PC-9 (cell line): ENCODE results near the gene OSBPL2. TPM values are rescaled to one million over a fixed set of nuclear protein-coding genes. Genes with fewer than 3 reads are reported as not detected.

Experiments
- BruUV-seq: library from RNA; stranded (reverse); fragments of 400-500 nt; replicated peaks from 2 replicates; lab custom pipeline; 2021; lab: Mats Ljungman, UMichigan
- CTCF ChIA-PET: fragments of 300-600 bp; sonication (Branson Sonifier 250); formaldehyde crosslinking; loops from one replicate; lab custom pipeline; 2022; ENCODE audit warnings: antibody characterized with exemption; lab: Charles Lee
- POLR2A ChIA-PET: fragments of 300-600 bp; sonication (Branson Sonifier 250); formaldehyde crosslinking; loops from one replicate; lab custom pipeline; 2022; ENCODE audit warnings: antibody characterized with exemption; ENCODE audit not compliant: unreplicated experiment; lab: Charles Lee
- DNase-seq, 2 experiments: peaks; one replicate each; pipeline versions ENCODE4 v3.0.0 to v3.0.0-alpha.2; 2015 to 2022; ENCODE audit warnings: mixed read lengths in 1 of 2
- H2AFZ ChIP-seq: fragments of 200-600 bp; sonication (generic); 2 replicates; pipeline ENCODE4 v1.8.1; 2017; ENCODE audit warnings: antibody characterized with exemption
- H3F3A ChIP-seq: fragments of 200-600 bp; sonication (generic); 2 replicates; pipeline ENCODE4 v1.8.1; 2017; ENCODE audit warnings: antibody characterized with exemption, mild to moderate bottlenecking, low read depth; ENCODE audit not compliant: insufficient read depth
- H3K27ac ChIP-seq: fragments of 200-600 bp; sonication (generic); 2 replicates; pipeline ENCODE4 v1.6.1; 2016; ENCODE audit warnings: mixed run types
- H3K27me3 ChIP-seq: fragments of 200-600 bp; sonication (generic); 2 replicates; pipeline ENCODE4 v1.6.1; 2016; ENCODE audit warnings: low read depth, mixed run types; ENCODE audit not compliant: insufficient read depth
- H3K36me3 ChIP-seq: fragments of 200-600 bp; sonication (generic); 2 replicates; pipeline ENCODE4 v1.6.1; 2016; ENCODE audit warnings: low read depth, mixed run types
- H3K4me1 ChIP-seq: fragments of 200-600 bp; sonication (generic); replicated peaks from 2 replicates; pipeline ENCODE4 v1.6.1; 2016; ENCODE audit warnings: mixed run types; ENCODE audit not compliant: insufficient read depth
- H3K4me2 ChIP-seq: fragments of 200-600 bp; sonication (generic); 2 replicates; pipeline ENCODE4 v1.6.1; 2017; ENCODE audit warnings: mixed run types
- H3K4me3 ChIP-seq: fragments of 200-600 bp; sonication (generic); 2 replicates; pipeline ENCODE4 v1.6.1; 2016; ENCODE audit warnings: mixed run types
- H3K79me2 ChIP-seq: fragments of 200-600 bp; sonication (generic); 2 replicates; pipeline ENCODE4 v1.6.1; 2017; ENCODE audit warnings: low read depth, mixed run types
- H3K9me2 ChIP-seq: fragments of 200-600 bp; sonication (generic); 2 replicates; pipeline ENCODE4 v1.8.1; 2017; ENCODE audit warnings: mild to moderate bottlenecking; ENCODE audit not compliant: insufficient read depth
- H3K9me3 ChIP-seq: fragments of 200-600 bp; sonication (generic); 2 replicates; pipeline ENCODE4 v1.8.1; 2016; ENCODE audit warnings: low read depth; ENCODE audit not compliant: insufficient read depth
- H4K20me1 ChIP-seq: fragments of 200-600 bp; sonication (generic); 2 replicates; pipeline ENCODE4 v1.8.1; 2017; ENCODE audit not compliant: insufficient read depth
- CTCF ChIP-seq: fragments of 200-600 bp; sonication (generic); conservative IDR thresholded peaks from 2 replicates; pipeline ENCODE4 v1.6.1; 2017; ENCODE audit warnings: mixed run types, antibody characterized with exemption, mild to moderate bottlenecking, moderate library complexity
- EZH2 ChIP-seq: fragments of 200-600 bp; sonication (generic); IDR thresholded peaks from 2 replicates; pipeline ENCODE4 v1.8.0; 2017; ENCODE audit warnings: antibody characterized with exemption, low read depth
- intact Hi-C: fragments of 100-400 bp; cut with micrococcal nuclease; formaldehyde crosslinking; loops from one replicate; pipeline ENCODE4 v1.10.0; 2022; ENCODE audit not compliant: unreplicated experiment
- total RNA-seq: library from RNA; stranded (reverse); gene quantifications from 2 replicates; pipeline ENCODE4 v1.2.3, GENCODE V29; 2021

The OSBPL2 gene
- total RNA-seq, 1 experiment from 2014 or later = 84.8 TPM

- Histone ChIP-seq H3K27me3 (no peaks in the 10 kb centered on the region), H3F3A (peaks cover 40% of the 10 kb centered on the region), H3K9me2 (no peaks in the 10 kb centered on the region), H3K9me3 (no peaks in the 10 kb centered on the region), H3K4me3 (no peak overlapping the region), H3K27ac (no peak overlapping the region), H3K4me2 (no peak overlapping the region), H3K4me1 (no peaks in the 10 kb centered on the region), H3K79me2 (peaks cover 35% of the 10 kb centered on the region), H4K20me1 (peaks cover 66% of the 10 kb centered on the region), H2AFZ (no peak overlapping the region), H3K36me3 (peaks cover 48% of the 10 kb centered on the region)
- TF ChIP-seq EZH2 (no peak), CTCF (no peak)
- no TSS peak for BruUV-seq
- intact Hi-C loops = no loop called here
- ChIA-PET POLR2A (no interaction called here), CTCF (no interaction called here)
- no peak for DNase-seq
Measured at GRCh38 chr20:62336329-62336728, 98.0 kb downstream of the OSBPL2 start.

GRCh38 chr20:62336775-62337557, 98.6 kb downstream of the OSBPL2 start:
- peaks cover 39% of the 10 kb centered on the region for H3K79me2 ChIP-seq
- H3K4me2 ChIP-seq = no peak overlapping the region
- H3K9me3 ChIP-seq = no peaks in the 10 kb centered on the region
- no peaks in the 10 kb centered on the region for H3K9me2 ChIP-seq
- BruUV-seq = no TSS peak
- no peak for DNase-seq
- H3K4me1 ChIP-seq = no peaks in the 10 kb centered on the region
- no peak overlapping the region for H2AFZ ChIP-seq
- H3K4me3 ChIP-seq = no peak overlapping the region
- H3F3A ChIP-seq = peaks cover 40% of the 10 kb centered on the region
- TF ChIP-seq EZH2 = no peak
- no peak for TF ChIP-seq CTCF
- H3K27ac ChIP-seq = no peak overlapping the region
- peaks cover 61% of the 10 kb centered on the region for H4K20me1 ChIP-seq
- peaks cover 50% of the 10 kb centered on the region for H3K36me3 ChIP-seq
- H3K27me3 ChIP-seq = no peaks in the 10 kb centered on the region
- POLR2A ChIA-PET = no interaction called here
- intact Hi-C loops = no loop called here
- CTCF ChIA-PET = no interaction called here

GRCh38 chr20:62337558-62338293, 99.4 kb downstream of the OSBPL2 start:
- Histone ChIP-seq H3K27ac (no peak overlapping the region), H3K79me2 (peaks cover 44% of the 10 kb centered on the region), H2AFZ (no peak overlapping the region), H3K9me3 (no peaks in the 10 kb centered on the region), H3K27me3 (no peaks in the 10 kb centered on the region), H3K4me2 (no peak overlapping the region), H3K4me1 (no peaks in the 10 kb centered on the region), H4K20me1 (peaks cover 58% of the 10 kb centered on the region), H3F3A (peaks cover 42% of the 10 kb centered on the region), H3K4me3 (no peak overlapping the region), H3K36me3 (peaks cover 49% of the 10 kb centered on the region), H3K9me2 (no peaks in the 10 kb centered on the region)
- DNase-seq = no peak
- intact Hi-C loops = no loop called here
- ChIA-PET POLR2A (interaction anchor here (0.7 kb wide), 1 partner anchor 18 kb away, joined by 3 read pairs; no protein-coding TSS in a partner anchor), CTCF (no interaction called here)
- no TSS peak for BruUV-seq
- no peak for TF ChIP-seq CTCF
- no peak for TF ChIP-seq EZH2
